Activated CD4-positive, alpha-beta T cell treated with anti-CD3 and anti-CD28 coated beads for 36 hours (primary cell): ENCODE results near the gene PSORS1C2. TPM values are rescaled to one million over a fixed set of nuclear protein-coding genes. Genes with fewer than 3 reads are reported as not detected.
"Not testable (repeated sequence)": the region's sequence is repeated elsewhere in the genome, so short reads cannot be mapped to it uniquely, and the experiment has no call there.

Source experiments
- ATAC-seq: fragments of 200-7000 bp; cut with Tn5 transposase; one replicate; pipeline ENCODE4 v1.10.0; 2021; ENCODE audit warnings: mild to moderate bottlenecking, moderate library complexity
- CTCF ChIA-PET: fragments of 350-600 bp; sonication (Branson Sonifier 250); formaldehyde crosslinking; loops from one replicate; lab custom pipeline; 2021; ENCODE audit warnings: antibody characterized with exemption; lab: Charles Lee
- POLR2A ChIA-PET: fragments of 350-600 bp; sonication (Branson Sonifier 250); formaldehyde crosslinking; loops from one replicate; lab custom pipeline; 2021; ENCODE audit warnings: antibody characterized with exemption, inconsistent platforms; lab: Charles Lee
- DNase-seq: peaks from one replicate; pipeline ENCODE4 v3.0.0-alpha.2; 2020
- H3K27ac Mint-ChIP-seq: one replicate; pipeline ENCODE4 v1.8.0; 2021; ENCODE audit warnings: mixed read lengths
- H3K27me3 Mint-ChIP-seq: one replicate; pipeline ENCODE4 v1.8.0; 2021; ENCODE audit warnings: mixed read lengths
- H3K36me3 Mint-ChIP-seq: one replicate; pipeline ENCODE4 v1.8.0; 2021; ENCODE audit warnings: low read depth, mixed read lengths
- H3K4me1 Mint-ChIP-seq: one replicate; pipeline ENCODE4 v1.8.0; 2021; ENCODE audit warnings: mixed read lengths
- H3K4me3 Mint-ChIP-seq: one replicate; pipeline ENCODE4 v1.8.0; 2021; ENCODE audit warnings: mild to moderate bottlenecking, moderate library complexity, mixed read lengths
- H3K9me3 Mint-ChIP-seq: one replicate; pipeline ENCODE4 v1.8.0; 2021; ENCODE audit warnings: low read depth, mixed read lengths
- intact Hi-C, 2 experiments: fragments of 100-400 bp; cut with DNase I in 1 of 2; cut with micrococcal nuclease in 1 of 2; formaldehyde crosslinking; loops; one replicate each; pipeline versions ENCODE4 v1.14.2 to v1.15.1; 2022 to 2024; cut with DNase I, micrococcal nuclease
- total RNA-seq, 2 experiments: library from RNA; stranded (reverse); gene quantifications; one replicate each; pipeline ENCODE4 v1.2.3, GENCODE V29; 2021

Gene PSORS1C2
- not detected for total RNA-seq

DNA sequence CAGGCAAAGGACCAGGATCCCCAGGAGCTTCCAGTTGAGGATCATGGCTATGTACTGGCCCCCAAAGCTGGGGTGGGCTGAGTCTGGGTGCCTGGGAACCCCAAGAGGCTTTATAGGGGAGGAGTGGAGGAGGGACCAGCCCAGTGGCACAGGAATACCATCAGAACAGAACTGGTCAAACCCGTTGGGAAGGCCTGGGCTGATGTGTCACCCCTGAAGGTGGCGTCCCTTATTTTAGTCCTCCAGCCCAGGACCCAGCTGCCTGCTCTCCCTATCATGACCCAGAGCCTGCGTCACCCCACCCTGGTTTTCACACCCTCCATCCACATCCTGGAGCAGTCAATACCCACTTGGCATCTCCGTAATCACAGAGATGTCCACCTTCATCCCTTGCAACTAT lies at the start of gene PSORS1C2:
Gene PSORS1C2 (minus strand): TSS at position 85 of the 400 bp plus-strand sequence. CDS start 40 bp downstream, at position 45.
- H3K36me3 Mint-ChIP-seq, result peaks cover 3% of the 10 kb centered on the region
- ATAC-seq (no peak), DNase-seq (no peak)
- H3K4me3 Mint-ChIP-seq, result no peak within 1 kb of the TSS
- intact Hi-C loops, result no loop called here
- H3K4me1 Mint-ChIP-seq, result peaks cover 6% of the 10 kb centered on the region
- H3K9me3 Mint-ChIP-seq, result no peaks in the 10 kb centered on the region
- H3K27me3 Mint-ChIP-seq, result no peaks in the 10 kb centered on the region
- CTCF ChIA-PET, result interaction anchor here (0.7 to 1.7 kb wide), 8 partner anchors 9 to 228 kb away, joined by 3 to 6 read pairs (median 3); no protein-coding TSS in a partner anchor
- POLR2A ChIA-PET, result no interaction called here
- H3K27ac Mint-ChIP-seq, result no peak within 1 kb of the TSS

DNA sequence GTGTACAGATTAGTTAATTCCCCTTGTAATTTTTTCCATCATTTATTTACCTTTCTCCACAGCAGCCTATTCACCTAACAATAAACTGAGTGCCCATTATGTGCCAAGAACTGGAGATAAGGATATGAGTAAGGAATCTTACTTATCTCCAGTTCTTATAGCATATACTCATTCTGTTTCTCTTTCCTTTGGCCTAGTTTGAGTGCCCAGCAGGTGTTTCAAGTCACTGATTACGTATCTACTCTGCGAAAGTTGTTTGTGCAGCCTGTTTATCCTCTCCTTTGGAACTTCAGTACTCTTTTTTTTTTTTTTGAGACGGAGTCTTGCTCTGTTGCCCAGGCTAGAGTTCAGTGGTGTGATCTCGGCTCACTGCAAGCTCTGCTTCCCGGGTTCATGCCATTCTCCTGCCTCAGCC lies 48.9 kb upstream of the PSORS1C2 start:
- no peaks in the 10 kb centered on the region for H3K36me3 Mint-ChIP-seq
- no peak overlapping the region for H3K27ac Mint-ChIP-seq
- H3K27me3 Mint-ChIP-seq, result no peaks in the 10 kb centered on the region
- no peak for ATAC-seq
- no peaks in the 10 kb centered on the region for H3K9me3 Mint-ChIP-seq
- H3K4me3 Mint-ChIP-seq, result no peak overlapping the region
- CTCF ChIA-PET, result interaction anchor here (1.4 kb wide), 1 partner anchor 59 kb away, joined by 3 read pairs; no protein-coding TSS in a partner anchor
- intact Hi-C loops, result no loop called here
- POLR2A ChIA-PET, result no interaction called here
- H3K4me1 Mint-ChIP-seq, result peaks cover 5% of the 10 kb centered on the region
- DNase-seq, result no peak

DNA sequence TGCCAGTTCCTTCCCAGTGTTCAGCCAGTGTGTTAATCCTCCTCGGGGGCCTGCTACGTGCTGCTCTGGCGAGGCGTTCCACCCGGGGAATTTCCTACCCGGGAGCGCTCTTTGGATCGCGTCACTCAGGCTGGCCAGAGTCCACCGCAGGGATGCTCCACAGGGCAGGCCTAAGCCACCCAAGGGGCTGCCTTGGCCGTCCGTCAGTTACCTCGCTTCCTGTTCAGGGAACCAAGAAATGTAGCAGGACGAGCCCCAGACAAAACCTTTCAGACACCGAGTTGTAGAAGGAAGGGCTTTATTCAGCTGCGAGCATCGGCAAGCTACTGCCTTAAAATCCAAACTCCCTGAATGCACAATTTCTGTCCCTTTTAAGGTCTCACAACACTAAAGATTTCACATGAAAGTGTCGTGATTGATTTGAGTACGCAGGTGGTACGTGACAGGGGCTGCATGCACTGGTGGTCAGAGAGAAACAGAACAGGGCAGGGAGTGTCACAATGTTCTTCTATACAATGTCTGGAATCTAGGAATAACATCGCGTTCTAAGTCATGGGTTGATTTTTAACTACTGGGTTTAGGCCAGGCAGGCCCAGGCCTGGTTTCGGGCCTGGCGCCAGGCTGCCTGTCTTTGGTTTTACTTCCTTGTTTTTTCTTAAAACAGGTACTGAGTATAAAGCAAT lies 47.3 kb upstream of the PSORS1C2 start:
- Mint-ChIP-seq H3K36me3 (no peaks in the 10 kb centered on the region), H3K27ac (no peak overlapping the region), H3K27me3 (no peaks in the 10 kb centered on the region), H3K4me1 (peaks cover 5% of the 10 kb centered on the region), H3K4me3 (no peak overlapping the region), H3K9me3 (no peaks in the 10 kb centered on the region)
- DNase-seq, result no peak
- CTCF ChIA-PET, result interaction anchor here (0.6 to 1.4 kb wide), 2 partner anchors 58 to 197 kb away, joined by 3 read pairs; no protein-coding TSS in a partner anchor
- intact Hi-C loops, result no loop called here
- ATAC-seq, result no peak
- POLR2A ChIA-PET, result no interaction called here

DNA sequence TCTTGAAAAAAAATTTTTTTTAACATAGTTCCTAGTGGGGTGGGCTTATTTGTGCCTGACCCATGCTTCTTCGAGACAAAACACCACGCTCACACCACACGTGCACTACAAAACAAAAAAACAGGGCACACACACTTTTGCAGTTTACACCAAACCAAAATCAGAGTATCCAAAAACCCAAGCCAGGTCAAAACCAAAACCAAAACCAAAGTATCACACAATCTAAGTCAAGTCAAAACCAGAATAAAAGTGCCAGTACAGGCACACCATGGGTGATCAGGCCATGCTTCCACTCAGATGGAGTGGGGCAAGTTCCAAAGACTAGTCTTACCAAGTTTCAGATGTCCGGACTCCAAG lies 46.8 kb upstream of the PSORS1C2 start:
- H3K9me3 Mint-ChIP-seq, DNase-seq, H3K27me3 Mint-ChIP-seq, intact Hi-C loops, H3K36me3 Mint-ChIP-seq, POLR2A ChIA-PET, CTCF ChIA-PET, H3K4me3 Mint-ChIP-seq, H3K27ac Mint-ChIP-seq, H3K4me1 Mint-ChIP-seq: not testable (repeated sequence)
- peak; percentile 49 for ATAC-seq

DNA sequence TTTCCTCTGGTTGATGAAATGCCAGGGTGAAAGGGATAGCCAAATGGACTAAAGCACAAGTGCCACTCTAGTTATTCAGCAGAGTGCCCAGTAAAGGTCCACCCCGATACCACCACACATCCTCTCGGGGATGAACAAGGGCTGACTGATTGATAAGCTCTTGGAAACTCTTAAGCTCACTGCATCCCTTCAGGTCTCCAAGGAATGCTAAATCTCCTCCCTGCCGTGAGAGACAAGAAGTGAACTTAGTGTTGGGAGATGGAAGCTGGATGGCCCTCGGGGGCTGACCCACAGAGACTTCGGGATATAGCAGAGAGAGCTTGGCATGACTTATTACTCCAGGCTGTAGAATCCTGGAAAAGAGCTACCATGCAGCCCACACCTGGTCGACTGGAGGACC lies 45.0 kb upstream of the PSORS1C2 start:
- H3K27ac Mint-ChIP-seq, H3K9me3 Mint-ChIP-seq, H3K4me3 Mint-ChIP-seq, intact Hi-C loops, DNase-seq, H3K36me3 Mint-ChIP-seq, ATAC-seq, H3K27me3 Mint-ChIP-seq, POLR2A ChIA-PET: not testable (repeated sequence)
- CTCF ChIA-PET, result interaction anchor here (0.8 to 2.0 kb wide), 4 partner anchors 12 to 259 kb away, joined by 3 to 4 read pairs (median 4); no protein-coding TSS in a partner anchor
- peaks cover 18% of the 10 kb centered on the region for H3K4me1 Mint-ChIP-seq

DNA sequence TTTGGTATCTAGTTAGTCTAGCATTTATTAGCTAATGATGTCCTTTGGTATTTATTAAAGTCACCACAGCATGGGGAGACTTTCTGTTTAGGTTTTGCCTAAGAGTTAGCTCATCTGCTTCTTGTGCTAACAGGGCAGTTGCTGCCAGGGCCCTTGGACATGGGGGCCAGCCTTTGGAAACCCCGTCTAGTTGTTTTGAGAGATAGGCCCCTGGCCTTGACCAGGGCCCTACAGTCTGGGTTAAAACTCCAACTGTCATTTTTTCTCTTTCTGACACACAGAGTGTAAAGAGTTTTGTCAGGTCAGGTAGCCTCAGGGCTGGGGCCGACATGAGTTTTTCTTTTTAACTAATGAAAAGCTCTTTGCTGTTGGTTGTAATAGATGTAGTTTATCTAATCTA lies 44.4 kb upstream of the PSORS1C2 start:
- CTCF ChIA-PET, result interaction anchor here (0.8 to 2.0 kb wide), 2 partner anchors 20 to 259 kb away, joined by 4 read pairs; no protein-coding TSS in a partner anchor
- H3K27ac Mint-ChIP-seq, intact Hi-C loops, H3K9me3 Mint-ChIP-seq, POLR2A ChIA-PET, H3K4me3 Mint-ChIP-seq, H3K36me3 Mint-ChIP-seq, ATAC-seq, H3K27me3 Mint-ChIP-seq, DNase-seq: not testable (repeated sequence)
- H3K4me1 Mint-ChIP-seq, result peaks cover 23% of the 10 kb centered on the region

GRCh38 chr6:31180500-31180899 lies 41.6 kb upstream of the PSORS1C2 start:
- Mint-ChIP-seq H3K36me3 (no peaks in the 10 kb centered on the region), H3K4me3 (peak overlapping the region; percentile 81), H3K9me3 (no peaks in the 10 kb centered on the region), H3K27me3 (no peaks in the 10 kb centered on the region), H3K27ac (peak overlapping the region; percentile 74), H3K4me1 (peaks cover 22% of the 10 kb centered on the region)
- ChIA-PET CTCF (interaction anchor here (1.1 kb wide), 1 partner anchor 186 kb away, joined by 4 read pairs; no protein-coding TSS in a partner anchor), POLR2A (interaction anchor here (1.1 to 1.2 kb wide), 2 partner anchors 16 to 186 kb away, joined by 3 read pairs; no protein-coding TSS in a partner anchor)
- ATAC-seq, result peak; percentile 96
- intact Hi-C loops, result loop anchor here in 1 of 2 experiments (1.0 kb wide), 1 partner anchor 22 kb away; the partner anchor contains the start of gene TCF19
- peak; percentile 82 for DNase-seq

- intact Hi-C loops, result loop anchor here in 1 of 2 experiments (1.0 kb wide), 1 partner anchor 22 kb away; the partner anchor contains the start of gene TCF19
- ChIA-PET POLR2A (interaction anchor here (0.6 kb wide), 1 partner anchor 16 kb away, joined by 3 read pairs; no protein-coding TSS in a partner anchor), CTCF (interaction anchor here (0.9 kb wide), 1 partner anchor 41 kb away, joined by 3 read pairs; the partner anchor contains the start of gene PSORS1C2)
- H3K4me1 Mint-ChIP-seq, result peaks cover 22% of the 10 kb centered on the region
- H3K27me3 Mint-ChIP-seq, result no peaks in the 10 kb centered on the region
- H3K27ac Mint-ChIP-seq, result no peak overlapping the region
- H3K4me3 Mint-ChIP-seq, result peak overlapping the region; percentile 81
- no peak for ATAC-seq
- no peak for DNase-seq
- no peaks in the 10 kb centered on the region for H3K9me3 Mint-ChIP-seq
- H3K36me3 Mint-ChIP-seq, result no peaks in the 10 kb centered on the region
These were observed 41.0 kb upstream of the PSORS1C2 start for GRCh38 chr6:31179896-31180295.

DNA sequence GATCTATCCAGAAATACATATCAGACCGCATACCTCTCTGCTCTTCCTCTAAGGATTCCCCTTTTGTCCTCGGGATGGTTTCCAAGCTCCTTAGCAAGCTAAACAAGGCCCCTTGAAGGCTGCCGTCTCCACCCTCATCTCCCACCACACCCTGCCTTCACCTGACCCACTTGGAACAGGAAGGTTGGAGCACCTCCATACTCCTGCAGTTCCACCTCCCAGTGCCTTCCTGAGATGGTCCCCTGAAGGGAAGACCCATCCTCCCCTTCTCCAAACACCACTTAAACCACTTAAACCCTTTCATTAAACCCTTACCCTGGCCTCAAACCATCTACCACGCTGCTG lies 40.1 kb upstream of the PSORS1C2 start:
- Mint-ChIP-seq H3K9me3 (no peaks in the 10 kb centered on the region), H3K4me3 (peak overlapping the region; percentile 16), H3K27ac (peak overlapping the region; percentile 44), H3K36me3 (no peaks in the 10 kb centered on the region), H3K4me1 (peaks cover 22% of the 10 kb centered on the region), H3K27me3 (no peaks in the 10 kb centered on the region)
- intact Hi-C loops, result no loop called here
- ATAC-seq (no peak), DNase-seq (no peak)
- POLR2A ChIA-PET, result no interaction called here
- CTCF ChIA-PET, result interaction anchor here (0.6 kb wide), 1 partner anchor 18 kb away, joined by 3 read pairs; no protein-coding TSS in a partner anchor

DNA sequence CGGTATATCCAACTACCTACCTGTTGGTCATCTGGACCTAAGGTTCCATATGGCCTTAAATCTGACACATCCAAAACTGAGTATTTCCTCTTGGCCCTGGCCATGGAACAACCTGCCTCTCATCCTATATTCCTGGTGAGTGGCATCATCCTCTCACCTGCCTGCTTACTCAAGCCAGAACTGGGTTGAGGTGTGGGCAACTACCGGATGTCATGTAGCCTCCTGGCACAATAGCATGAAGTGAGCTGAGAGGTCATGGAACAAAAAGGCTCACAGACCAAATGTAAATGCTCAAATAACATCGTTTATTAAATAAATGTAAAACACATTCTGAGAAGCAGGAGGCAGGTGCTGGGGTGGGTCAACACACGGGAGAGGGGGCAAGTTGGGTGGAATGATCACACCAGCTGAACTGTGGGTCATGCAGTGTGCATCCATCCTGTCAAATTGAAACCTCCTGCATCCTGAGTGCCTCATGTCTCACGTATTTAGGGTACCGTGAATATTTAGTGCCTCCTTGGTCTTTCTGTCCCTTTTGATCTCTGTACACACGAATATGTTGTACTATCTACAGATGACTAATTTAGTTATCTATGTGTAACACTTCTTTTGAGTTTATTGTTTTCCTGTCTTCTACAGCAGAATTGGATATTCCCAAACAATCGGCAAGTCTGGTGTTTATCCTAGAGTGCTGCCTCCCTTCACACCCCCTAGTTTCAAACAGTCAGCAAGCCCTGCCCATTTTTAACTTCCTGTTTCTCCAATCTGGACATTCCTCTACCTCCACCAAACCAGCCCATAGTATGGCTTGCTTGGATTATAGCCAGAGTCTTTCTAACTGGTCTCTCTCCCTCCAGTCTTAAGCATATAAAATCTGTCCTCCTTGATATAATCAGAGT lies 39.5 kb upstream of the PSORS1C2 start:
- H3K4me3 Mint-ChIP-seq, result no peak overlapping the region
- ChIA-PET POLR2A (no interaction called here), CTCF (interaction anchor here (0.6 kb wide), 1 partner anchor 18 kb away, joined by 3 read pairs; no protein-coding TSS in a partner anchor)
- ATAC-seq, result peak; percentile 71
- no peaks in the 10 kb centered on the region for H3K36me3 Mint-ChIP-seq
- peak overlapping the region; percentile 44 for H3K27ac Mint-ChIP-seq
- no peaks in the 10 kb centered on the region for H3K9me3 Mint-ChIP-seq
- H3K27me3 Mint-ChIP-seq, result no peaks in the 10 kb centered on the region
- peak; percentile 20 for DNase-seq
- intact Hi-C loops, result no loop called here
- peaks cover 22% of the 10 kb centered on the region for H3K4me1 Mint-ChIP-seq

DNA sequence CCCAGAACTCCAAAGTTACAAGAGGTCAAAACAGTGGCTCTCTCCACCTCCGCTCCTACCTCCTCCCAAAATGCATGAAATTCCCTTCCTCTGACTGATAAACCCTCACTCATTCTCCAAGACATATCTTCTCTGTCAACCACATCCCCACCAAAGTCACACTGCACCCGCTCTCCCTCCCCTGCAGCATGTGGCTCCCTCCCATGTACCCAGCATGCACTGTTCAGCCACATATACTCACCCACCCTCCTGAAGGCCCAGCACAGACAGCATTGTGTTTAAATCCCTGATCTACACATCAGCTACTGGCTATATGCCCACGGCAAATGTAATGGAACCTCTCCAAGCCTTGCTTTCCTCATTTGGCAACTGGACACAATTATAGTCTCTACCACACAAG lies 37.1 kb upstream of the PSORS1C2 start:
- no peak for ATAC-seq
- H3K4me3 Mint-ChIP-seq, result no peak overlapping the region
- CTCF ChIA-PET, result interaction anchor here (0.6 to 1.5 kb wide), 3 partner anchors 16 to 410 kb away, joined by 3 to 5 read pairs (median 3); partner anchors contain the start of gene LST1
- H3K27me3 Mint-ChIP-seq, result no peaks in the 10 kb centered on the region
- intact Hi-C loops, result no loop called here
- no peaks in the 10 kb centered on the region for H3K36me3 Mint-ChIP-seq
- H3K27ac Mint-ChIP-seq, result no peak overlapping the region
- POLR2A ChIA-PET, result no interaction called here
- H3K4me1 Mint-ChIP-seq, result peaks cover 22% of the 10 kb centered on the region
- no peaks in the 10 kb centered on the region for H3K9me3 Mint-ChIP-seq
- no peak for DNase-seq
